Gastrocnemius medialis (tissue), 4 donors: ENCODE data around the gene OGN.

ENCODE experiments used
- POLR2A ChIP-seq, 2 donors: fragments of 450-650 bp; IDR thresholded peaks; one replicate each; pipeline ENCODE4 v1.6.1; 2017; ENCODE audit warnings: antibody characterized with exemption in 2 of 2, mild to moderate bottlenecking in 2 of 2, moderate library complexity in 2 of 2
- TF ChIP-seq, protein P1 (sequence below), 5 experiments: fragments of 450-650 bp in 3 of 5; fragments of 200-600 bp in 2 of 5; sonication (generic) in 2 of 5; IDR thresholded peaks in 4 of 5; conservative IDR thresholded peaks in 1 of 5; 1 replicate in 4 of 5; 2 replicates in 1 of 5; pipeline ENCODE4 v1.5.1; 2016 to 2019; ENCODE audit warnings: antibody characterized with exemption in 5 of 5, mild to moderate bottlenecking in 3 of 5, moderate library complexity in 3 of 5

DNA sequence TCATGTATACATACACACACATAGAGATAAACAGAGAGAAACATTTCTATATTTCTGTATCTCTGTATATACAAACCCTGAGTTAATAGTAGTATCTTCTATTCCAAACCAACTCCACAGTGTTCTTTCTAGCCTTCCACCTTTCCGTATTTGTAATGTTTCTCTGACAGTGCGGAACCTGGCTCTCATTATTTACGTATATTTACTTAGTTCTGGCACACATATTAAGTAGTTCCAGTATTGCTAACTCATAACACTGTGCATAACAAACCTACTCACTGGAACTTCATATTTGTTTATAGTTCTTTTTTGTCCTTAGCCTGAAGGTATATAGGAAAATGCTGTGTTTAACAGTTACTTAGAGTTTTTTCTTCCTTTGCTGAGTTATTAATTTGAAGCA, 6.5 kb downstream of the OGN start:
- TF ChIP-seq, protein P1, sequence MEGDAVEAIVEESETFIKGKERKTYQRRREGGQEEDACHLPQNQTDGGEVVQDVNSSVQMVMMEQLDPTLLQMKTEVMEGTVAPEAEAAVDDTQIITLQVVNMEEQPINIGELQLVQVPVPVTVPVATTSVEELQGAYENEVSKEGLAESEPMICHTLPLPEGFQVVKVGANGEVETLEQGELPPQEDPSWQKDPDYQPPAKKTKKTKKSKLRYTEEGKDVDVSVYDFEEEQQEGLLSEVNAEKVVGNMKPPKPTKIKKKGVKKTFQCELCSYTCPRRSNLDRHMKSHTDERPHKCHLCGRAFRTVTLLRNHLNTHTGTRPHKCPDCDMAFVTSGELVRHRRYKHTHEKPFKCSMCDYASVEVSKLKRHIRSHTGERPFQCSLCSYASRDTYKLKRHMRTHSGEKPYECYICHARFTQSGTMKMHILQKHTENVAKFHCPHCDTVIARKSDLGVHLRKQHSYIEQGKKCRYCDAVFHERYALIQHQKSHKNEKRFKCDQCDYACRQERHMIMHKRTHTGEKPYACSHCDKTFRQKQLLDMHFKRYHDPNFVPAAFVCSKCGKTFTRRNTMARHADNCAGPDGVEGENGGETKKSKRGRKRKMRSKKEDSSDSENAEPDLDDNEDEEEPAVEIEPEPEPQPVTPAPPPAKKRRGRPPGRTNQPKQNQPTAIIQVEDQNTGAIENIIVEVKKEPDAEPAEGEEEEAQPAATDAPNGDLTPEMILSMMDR (IDR thresholded peaks at IDR 0.05 in 4 of 5, conservative IDR thresholded peaks at IDR 0.05 in 1 of 5), result no peak
- TF ChIP-seq POLR2A (IDR thresholded peaks at IDR 0.05), result no peak
